Neural cell (in vitro differentiated cells): ENCODE results near the gene ACTL10. TPM values are rescaled to one million over a fixed set of nuclear protein-coding genes. Genes with fewer than 3 reads are reported as not detected.

Experiments
- H2AFZ ChIP-seq: fragments of 200-600, 300-800 bp; sonication (generic), shearing (Covaris generic); 2 replicates; pipeline ENCODE4 v1.6.0; 2014; ENCODE audit warnings: low read depth, mild to moderate bottlenecking, antibody characterized with exemption, low read length, moderate library complexity
- H3F3A ChIP-seq: fragments of 200-600 bp; shearing (Covaris generic); 2 replicates; pipeline ENCODE4 v1.6.1; 2016; ENCODE audit warnings: mild to moderate bottlenecking, moderate library complexity, mixed read lengths, antibody characterized with exemption, low read length; ENCODE audit not compliant: insufficient read depth, poor library complexity, severe bottlenecking
- H3K27ac ChIP-seq: fragments of 200-600, 300-800 bp; sonication (generic), shearing (Covaris generic); 2 replicates; pipeline ENCODE4 v1.5.1; 2014; ENCODE audit warnings: mild to moderate bottlenecking, low read length, moderate library complexity
- H3K27me3 ChIP-seq: fragments of 300-800, 200-600 bp; sonication (generic), shearing (Covaris generic); 2 replicates; pipeline ENCODE4 v1.6.0; 2014; ENCODE audit warnings: mild to moderate bottlenecking, low read depth, low read length, moderate library complexity; ENCODE audit not compliant: insufficient read depth
- H3K36me3 ChIP-seq: fragments of 300-800, 200-600 bp; sonication (generic), shearing (Covaris generic); 2 replicates; pipeline ENCODE4 v1.5.1; 2014; ENCODE audit warnings: mild to moderate bottlenecking, antibody characterized with exemption, low read length, moderate library complexity; ENCODE audit not compliant: insufficient read depth
- H3K4me2 ChIP-seq: fragments of 300-800, 200-600 bp; sonication (generic), shearing (Covaris generic); 2 replicates; pipeline ENCODE4 v1.6.0; 2014; ENCODE audit warnings: mild to moderate bottlenecking, low read length
- H3K4me3 ChIP-seq: fragments of 300-800, 200-600 bp; sonication (generic), shearing (Covaris generic); 2 replicates; pipeline ENCODE4 v1.5.1; 2014; ENCODE audit warnings: mild to moderate bottlenecking, low read length, moderate library complexity
- H3K79me2 ChIP-seq: fragments of 200-600 bp; shearing (Covaris generic); replicated peaks from 2 replicates; pipeline ENCODE4 v1.6.0; 2014; ENCODE audit warnings: mild to moderate bottlenecking, low read length, moderate library complexity; ENCODE audit not compliant: insufficient read depth
- H3K9ac ChIP-seq: fragments of 300-800, 200-600 bp; sonication (generic), shearing (Covaris generic); 2 replicates; pipeline ENCODE4 v1.6.1; 2016; ENCODE audit warnings: mild to moderate bottlenecking, low read length, mixed read lengths
- H3K9me2 ChIP-seq: fragments of 200-600 bp; shearing (Covaris generic); 2 replicates; pipeline ENCODE4 v1.6.1; 2016; ENCODE audit warnings: mild to moderate bottlenecking, low read length, mixed read lengths; ENCODE audit not compliant: insufficient read depth
- H3K9me3 ChIP-seq: fragments of 200-600, 300-800 bp; sonication (generic), shearing (Covaris generic); 2 replicates; pipeline ENCODE4 v1.6.1; 2016; ENCODE audit warnings: mild to moderate bottlenecking, mixed run types, low read length, moderate library complexity, mixed read lengths
- H4K20me1 ChIP-seq: fragments of 200-600 bp; shearing (Covaris generic); 2 replicates; pipeline ENCODE4 v1.6.1; 2016; ENCODE audit warnings: mild to moderate bottlenecking, mixed run types; ENCODE audit not compliant: insufficient read depth
- CTCF ChIP-seq: fragments of 450-650 bp; IDR thresholded peaks from 2 replicates; pipeline ENCODE4 v1.5.1; 2014; ENCODE audit warnings: antibody characterized with exemption, mild to moderate bottlenecking, moderate library complexity; ENCODE audit not compliant: poor library complexity, severe bottlenecking
- EP300 ChIP-seq: fragments of 450-650 bp; conservative IDR thresholded peaks from 2 replicates; pipeline ENCODE4 v1.6.1; 2014; ENCODE audit warnings: antibody characterized with exemption, mild to moderate bottlenecking, moderate library complexity; ENCODE audit not compliant: poor library complexity, severe bottlenecking
- EZH2 ChIP-seq: fragments of 200-600, 300-800 bp; shearing (Covaris generic), sonication (generic); IDR thresholded peaks from 2 replicates; pipeline ENCODE4 v1.6.1; 2014; ENCODE audit warnings: antibody characterized with exemption, low read length, borderline replicate concordance, mild to moderate bottlenecking; ENCODE audit not compliant: insufficient read depth, poor library complexity, severe bottlenecking
- MXI1 ChIP-seq: fragments of 450-650 bp; conservative IDR thresholded peaks from 2 replicates; pipeline ENCODE4 v1.6.1; 2014; ENCODE audit warnings: antibody characterized with exemption, mild to moderate bottlenecking; ENCODE audit not compliant: poor library complexity, severe bottlenecking
- POLR2AphosphoS5 ChIP-seq: IDR thresholded peaks from 2 replicates; pipeline ENCODE4 v1.6.1; 2012
- RAD21 ChIP-seq: fragments of 450-650 bp; conservative IDR thresholded peaks from 2 replicates; pipeline ENCODE4 v1.6.1; 2014; ENCODE audit warnings: antibody characterized with exemption, mild to moderate bottlenecking, moderate library complexity
- REST ChIP-seq: IDR thresholded peaks from 2 replicates; pipeline ENCODE4 v1.6.1; 2012; ENCODE audit warnings: borderline replicate concordance
- SMC3 ChIP-seq: fragments of 450-650 bp; conservative IDR thresholded peaks from 2 replicates; pipeline ENCODE4 v1.6.1; 2014; ENCODE audit warnings: antibody characterized with exemption, mild to moderate bottlenecking, moderate library complexity; ENCODE audit not compliant: poor library complexity
- TAF1 ChIP-seq: IDR thresholded peaks from 2 replicates; pipeline ENCODE4 v1.6.1; 2012; ENCODE audit warnings: low read depth
- polyA plus RNA-seq: library from polyadenylated mRNA; depleted of rRNA; stranded (reverse); fragments of >200 nt; gene quantifications from 2 replicates; pipeline ENCODE4 v1.2.3, GENCODE V29; 2014

Gene ACTL10
- polyA plus RNA-seq, 1 donor from 2014 or later, result not detected

GRCh38 chr20:33709905-33710541 is 43.3 kb downstream of the ACTL10 start:
- no peaks in the 10 kb centered on the region for H3F3A ChIP-seq
- H3K4me2 ChIP-seq, result no peak overlapping the region
- H3K36me3 ChIP-seq, result no peaks in the 10 kb centered on the region
- H3K9me3 ChIP-seq, result no peaks in the 10 kb centered on the region
- H3K9me2 ChIP-seq, result no peaks in the 10 kb centered on the region
- H4K20me1 ChIP-seq, result no peaks in the 10 kb centered on the region
- H2AFZ ChIP-seq, result no peak overlapping the region
- no peaks in the 10 kb centered on the region for H3K79me2 ChIP-seq
- no peak overlapping the region for H3K27ac ChIP-seq
- TF ChIP-seq TAF1 (no peak), EP300 (no peak)
- no peaks in the 10 kb centered on the region for H3K27me3 ChIP-seq
- H3K9ac ChIP-seq, result no peak overlapping the region
- no peak overlapping the region for H3K4me3 ChIP-seq

- H3K9me2 ChIP-seq, result no peaks in the 10 kb centered on the region
- no peak overlapping the region for H3K4me3 ChIP-seq
- H3K27me3 ChIP-seq, result no peaks in the 10 kb centered on the region
- no peaks in the 10 kb centered on the region for H3K36me3 ChIP-seq
- no peaks in the 10 kb centered on the region for H3F3A ChIP-seq
- no peak for TF ChIP-seq EZH2
- no peaks in the 10 kb centered on the region for H3K79me2 ChIP-seq
- no peaks in the 10 kb centered on the region for H4K20me1 ChIP-seq
- H3K9ac ChIP-seq, result no peak overlapping the region
- no peak overlapping the region for H2AFZ ChIP-seq
- H3K27ac ChIP-seq, result no peak overlapping the region
- no peaks in the 10 kb centered on the region for H3K9me3 ChIP-seq
- H3K4me2 ChIP-seq, result no peak overlapping the region
Measured at GRCh38 chr20:33710681-33711445, 44.1 kb downstream of the ACTL10 start.

- no peak overlapping the region for H2AFZ ChIP-seq
- H4K20me1 ChIP-seq, result no peaks in the 10 kb centered on the region
- no peaks in the 10 kb centered on the region for H3K27me3 ChIP-seq
- no peak for TF ChIP-seq SMC3
- no peak for TF ChIP-seq REST
- TF ChIP-seq EZH2, result no peak
- no peak for TF ChIP-seq MXI1
- no peak for TF ChIP-seq RAD21
- no peak for TF ChIP-seq POLR2AphosphoS5
- TF ChIP-seq CTCF, result no peak
- no peak for TF ChIP-seq TAF1
- no peak for TF ChIP-seq EP300
- H3F3A ChIP-seq, result no peaks in the 10 kb centered on the region
- no peaks in the 10 kb centered on the region for H3K36me3 ChIP-seq
- H3K79me2 ChIP-seq, result no peaks in the 10 kb centered on the region
- H3K4me3 ChIP-seq, result no peak overlapping the region
- no peak overlapping the region for H3K27ac ChIP-seq
- H3K9me3 ChIP-seq, result no peaks in the 10 kb centered on the region
- H3K9ac ChIP-seq, result no peak overlapping the region
- H3K9me2 ChIP-seq, result no peaks in the 10 kb centered on the region
- H3K4me2 ChIP-seq, result no peak overlapping the region
Measured at GRCh38 chr20:33711446-33711738, 44.6 kb downstream of the ACTL10 start.
